Measurements from ENCODE around the gene HEMK1.

The HEMK1 gene

GRCh38 chr3:50603261-50604109 is 34.2 kb downstream of the HEMK1 start:
- DNase-seq = no peak

- no peak for DNase-seq
Measured at GRCh38 chr3:50604110-50604621, 34.8 kb downstream of the HEMK1 start.

GRCh38 chr3:50604628-50605588 is 35.6 kb downstream of the HEMK1 start:
- DNase-seq = no peak

GRCh38 chr3:50605901-50606326 is 36.6 kb downstream of the HEMK1 start:
- no peak for DNase-seq

GRCh38 chr3:50606596-50606995 is 37.3 kb downstream of the HEMK1 start:
- DNase-seq = no peak

- DNase-seq = no peak
Measured at GRCh38 chr3:50607271-50608091, 38.2 kb downstream of the HEMK1 start.

- no peak for DNase-seq
Measured at GRCh38 chr3:50608278-50608677, 39.0 kb downstream of the HEMK1 start.

GRCh38 chr3:50609071-50609762 is 39.9 kb downstream of the HEMK1 start:
- DNase-seq = no peak

GRCh38 chr3:50609763-50610085 is 40.4 kb downstream of the HEMK1 start:
- DNase-seq = no peak

GRCh38 chr3:50610181-50610971 is 41.1 kb downstream of the HEMK1 start:
- no peak for DNase-seq

GRCh38 chr3:50610992-50611463 is 41.7 kb downstream of the HEMK1 start:
- DNase-seq = peak in 1 of 2 experiments; percentile 40

- peak; percentile 85 to 96 for DNase-seq
Measured at GRCh38 chr3:50611464-50612233, 42.3 kb downstream of the HEMK1 start, which contains the start of gene CISH. CISH (minus strand) TSS chr3:50611774; CDS start chr3:50611650, 124 bp downstream.

GRCh38 chr3:50612234-50612882 is 43.0 kb downstream of the HEMK1 start:
- DNase-seq = peak in 1 of 2 experiments; percentile 37

GRCh38 chr3:50612970-50613846 is 43.9 kb downstream of the HEMK1 start:
- no peak for DNase-seq

GRCh38 chr3:50615190-50615589 is 45.9 kb downstream of the HEMK1 start:
- no peak for DNase-seq

GRCh38 chr3:50616003-50616769 is 46.9 kb downstream of the HEMK1 start:
- peak; percentile 66 to 89 for DNase-seq

GRCh38 chr3:50616770-50617095 is 47.4 kb downstream of the HEMK1 start:
- peak; percentile 90 to 93 for DNase-seq

Data from NCI-H524 (cell line).